ENCODE data around the gene VTI1A.
"Not testable (repeated sequence)": the region's sequence is repeated elsewhere in the genome, so short reads cannot be mapped to it uniquely, and the experiment has no call there.

Gene VTI1A

DNA sequence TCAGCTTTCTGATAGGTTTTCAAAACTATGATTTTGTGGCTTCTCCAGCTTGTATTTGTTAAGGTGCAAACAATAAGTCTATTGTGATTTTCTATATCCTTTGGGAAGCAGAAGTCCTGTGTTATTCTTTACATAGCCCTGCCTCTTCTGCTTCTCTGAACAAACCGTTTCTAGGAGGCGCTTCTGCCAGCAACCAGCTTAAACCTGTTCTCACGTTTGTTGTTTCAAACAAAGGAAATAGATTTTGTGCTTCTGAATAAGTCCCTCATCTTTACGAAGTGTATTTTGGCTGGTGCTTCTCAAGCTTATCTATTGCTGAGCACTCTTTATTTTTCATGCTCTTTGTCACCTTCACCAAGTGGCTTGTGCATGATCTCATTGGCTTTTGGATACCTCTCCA lies 61.0 kb downstream of the VTI1A start:
- no peak for DNase-seq

GRCh38 chr10:112509558-112510291 lies 62.7 kb downstream of the VTI1A start:
- DNase-seq = no peak

DNA sequence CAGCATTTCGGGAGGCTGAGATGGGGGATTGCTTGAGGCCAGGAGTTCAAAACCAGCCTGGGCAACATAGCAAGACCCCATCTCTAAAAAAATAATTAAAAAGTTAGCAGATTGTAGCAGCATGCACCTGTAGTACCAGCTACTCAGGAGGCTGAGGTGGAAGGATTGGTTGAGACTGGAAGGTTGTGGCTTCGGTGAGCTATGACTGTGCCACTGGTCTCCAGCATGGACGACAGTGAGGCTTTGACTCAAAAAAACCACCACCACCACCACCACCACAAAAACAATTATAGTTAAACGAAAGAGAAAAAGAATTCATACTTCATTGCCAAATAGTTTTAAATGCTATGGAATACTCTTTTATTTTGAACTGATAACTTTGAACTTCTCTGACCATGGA lies 63.4 kb downstream of the VTI1A start:
- DNase-seq = no peak

GRCh38 chr10:112512294-112512693 lies 65.3 kb downstream of the VTI1A start:
- DNase-seq = no peak

GRCh38 chr10:112515126-112515525 lies 68.1 kb downstream of the VTI1A start:
- DNase-seq = no peak

DNA sequence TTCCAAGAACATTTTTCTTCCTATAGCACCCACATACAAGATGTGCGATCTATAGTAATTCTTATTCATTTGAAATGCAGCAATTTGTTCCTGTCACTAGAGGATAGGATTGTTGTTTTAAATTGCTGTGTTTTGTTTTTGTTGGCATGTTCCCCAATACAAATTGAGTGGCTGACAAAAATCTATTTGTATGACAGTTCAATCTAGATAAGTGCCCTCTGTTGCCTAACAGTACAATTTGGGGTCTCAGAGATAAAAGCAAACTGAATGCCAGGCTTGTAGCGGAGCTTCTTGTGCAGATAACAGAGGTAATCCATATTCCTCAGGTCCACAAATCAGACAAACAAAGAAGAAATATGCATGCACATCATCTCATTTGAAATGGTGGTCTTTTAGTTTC lies 68.8 kb downstream of the VTI1A start:
- DNase-seq = no peak

DNA sequence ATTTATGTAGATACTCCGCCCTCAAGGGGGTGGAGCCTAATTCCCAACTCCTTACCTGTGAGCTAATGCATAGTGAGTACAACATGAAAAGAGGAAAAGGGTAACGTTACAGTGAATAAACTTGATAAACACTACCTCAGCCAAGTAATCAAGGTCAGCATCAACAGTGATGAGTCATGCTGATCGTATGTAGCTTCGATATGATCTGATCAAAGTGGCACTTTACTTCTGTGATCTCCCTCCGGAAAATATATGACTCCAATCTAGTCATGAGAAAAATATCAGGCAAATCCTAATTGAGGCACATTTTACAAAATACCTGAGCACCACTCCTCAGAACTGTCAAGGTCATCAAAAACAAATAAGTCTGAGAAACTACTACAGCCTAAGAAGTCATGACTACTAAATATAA lies 70.4 kb downstream of the VTI1A start:
- no peak for DNase-seq

DNA sequence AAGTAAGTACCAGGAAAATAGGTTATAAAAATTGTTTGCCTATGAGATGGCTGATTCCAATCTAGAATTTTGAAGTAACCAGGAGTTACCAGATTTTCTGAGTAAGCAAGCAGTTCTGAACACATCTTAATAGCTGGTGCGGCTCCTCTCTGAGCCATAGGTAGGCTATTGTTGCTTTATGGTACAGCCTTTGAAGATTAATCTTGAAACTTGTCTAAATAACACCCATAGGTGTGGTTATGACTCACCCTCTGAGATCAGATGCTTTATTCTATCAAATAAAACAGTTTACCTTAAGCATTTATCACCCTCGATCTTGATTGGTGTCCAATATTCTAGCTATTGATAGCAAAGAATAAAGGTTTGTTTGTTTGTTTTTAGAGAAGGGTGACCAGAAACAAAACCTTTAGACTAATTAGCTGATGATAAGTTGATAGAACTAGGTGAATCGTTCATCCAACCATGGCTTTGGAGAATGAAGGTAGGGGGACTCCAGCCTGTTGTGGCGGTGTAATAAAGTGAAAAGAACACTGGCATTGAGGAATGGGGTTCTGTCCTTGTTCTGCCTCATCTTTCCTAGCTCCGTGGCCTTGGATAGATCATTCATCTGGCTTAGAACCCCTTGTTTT lies 72.2 kb downstream of the VTI1A start:
- DNase-seq = no peak

GRCh38 chr10:112520914-112521313 lies 73.9 kb downstream of the VTI1A start:
- no peak for DNase-seq

GRCh38 chr10:112524641-112525040 lies 77.6 kb downstream of the VTI1A start:
- DNase-seq = no peak

- no peak for DNase-seq
Measured at GRCh38 chr10:112525200-112525599, 78.2 kb downstream of the VTI1A start.

- no peak for DNase-seq
Measured at GRCh38 chr10:112526139-112526538, 79.1 kb downstream of the VTI1A start.

- DNase-seq = no peak
Measured at GRCh38 chr10:112526906-112527305, 79.9 kb downstream of the VTI1A start.

DNA sequence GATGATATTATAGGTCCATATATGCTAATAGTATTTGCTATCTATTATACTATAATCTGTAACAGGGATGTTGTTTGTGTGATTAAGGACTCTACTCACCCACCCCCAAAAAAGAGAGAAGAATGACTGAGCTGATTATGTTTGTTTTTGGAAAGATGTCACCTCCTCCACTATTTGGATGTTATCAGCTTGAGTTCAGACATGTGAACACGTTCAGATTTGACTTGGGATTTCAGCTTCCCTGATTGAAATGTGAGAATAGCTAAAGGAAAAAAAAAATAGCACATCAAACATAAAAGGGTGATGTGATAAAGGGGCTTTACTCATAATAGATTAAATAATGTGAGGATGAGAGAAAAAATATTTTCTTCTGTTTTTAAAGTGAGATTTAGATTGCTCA lies 81.2 kb downstream of the VTI1A start:
- DNase-seq = no peak

GRCh38 chr10:112531421-112531820 lies 84.4 kb downstream of the VTI1A start:
- DNase-seq = no peak

GRCh38 chr10:112532189-112532588 lies 85.2 kb downstream of the VTI1A start:
- no peak for DNase-seq

- DNase-seq = no peak
Measured at GRCh38 chr10:112532956-112533355, 85.9 kb downstream of the VTI1A start.

DNA sequence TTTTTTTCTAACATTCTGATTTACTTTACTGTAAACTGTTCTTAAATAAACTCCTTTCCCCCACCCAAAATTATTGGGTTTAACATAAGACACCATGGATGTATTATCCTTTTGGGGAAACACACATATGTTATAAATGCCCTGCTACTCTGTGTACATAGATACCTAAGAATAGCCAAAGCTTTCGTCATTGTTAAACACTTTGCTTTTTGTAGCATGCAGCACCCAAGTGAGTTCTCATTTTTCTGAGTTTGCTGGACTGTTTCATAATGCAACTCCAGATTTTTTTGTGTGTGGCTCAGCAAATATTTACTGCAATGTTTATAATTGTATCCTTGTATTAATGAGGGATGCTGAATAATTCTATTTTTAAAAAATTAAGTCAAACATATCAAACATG lies 86.9 kb downstream of the VTI1A start:
- no peak for DNase-seq

GRCh38 chr10:112535531-112535951 lies 88.5 kb downstream of the VTI1A start:
- DNase-seq = no peak

DNA sequence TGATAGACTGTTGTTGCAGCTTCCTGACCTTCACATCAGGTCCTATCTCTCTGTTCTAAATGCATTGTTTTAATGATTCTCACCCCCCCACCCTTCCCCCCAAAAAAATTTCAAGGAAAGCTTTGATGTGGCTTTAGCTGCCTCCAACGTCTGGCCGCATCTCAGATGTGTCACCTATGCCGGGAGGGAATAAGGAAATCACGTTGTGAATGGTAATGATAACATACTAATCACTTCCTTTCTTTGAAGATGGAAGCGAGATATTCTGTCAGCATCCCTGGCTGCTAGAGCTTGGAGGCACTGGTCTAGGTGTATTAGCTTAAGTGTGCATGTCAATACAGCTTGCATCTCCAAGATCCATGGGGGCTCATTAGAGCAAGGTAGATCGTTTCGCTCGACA lies 89.6 kb downstream of the VTI1A start:
- no peak for DNase-seq

- DNase-seq = no peak
Measured at GRCh38 chr10:112538168-112538567, 91.2 kb downstream of the VTI1A start.

DNA sequence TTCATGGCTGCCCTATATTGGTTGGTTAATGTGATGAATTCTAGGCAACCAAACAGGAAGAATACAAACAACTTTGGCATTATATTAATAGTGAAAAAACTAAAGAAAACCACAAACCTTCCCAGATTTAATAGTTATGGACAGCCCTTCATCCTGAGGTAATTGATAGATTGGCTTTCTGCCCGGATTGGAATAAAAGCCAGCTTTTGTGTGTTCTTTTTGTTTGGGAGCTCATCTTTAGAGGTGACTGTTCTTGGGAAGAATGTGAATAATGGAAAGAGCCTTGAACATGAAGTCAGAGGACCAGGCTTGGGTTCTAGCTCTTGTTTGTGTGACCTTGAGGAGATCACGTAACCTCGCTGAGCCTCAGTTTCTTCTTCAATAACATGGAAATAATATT lies 92.3 kb downstream of the VTI1A start:
- no peak for DNase-seq

DNA sequence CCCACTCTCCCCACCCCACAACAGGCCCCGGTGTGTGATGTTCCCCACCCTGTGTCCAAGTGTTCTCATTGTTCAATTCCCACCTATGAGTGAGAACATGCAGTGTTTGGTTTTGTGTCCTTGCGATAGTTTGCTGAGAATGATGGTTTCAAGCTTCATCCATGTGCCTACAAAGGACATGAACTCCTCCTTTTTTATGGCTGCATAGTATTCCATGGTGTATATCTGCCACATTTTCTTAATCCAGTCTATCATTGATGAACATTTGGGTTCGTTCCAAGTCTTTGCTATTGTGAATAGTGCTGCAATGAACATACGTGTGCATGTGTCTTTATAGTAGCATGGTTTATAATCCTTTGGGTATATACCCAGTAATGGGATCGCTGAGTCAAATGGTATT lies 95.8 kb downstream of the VTI1A start:
- DNase-seq = not testable (repeated sequence)

- no peak for DNase-seq
Measured at GRCh38 chr10:112546474-112546873, 99.5 kb downstream of the VTI1A start.

Measured in SIG-M5 (cell line).